Measurements from ENCODE around the gene BBS4. TPM values are rescaled to one million over a fixed set of nuclear protein-coding genes. Genes with fewer than 3 reads are reported as not detected.
"Not testable (repeated sequence)": the region's sequence is repeated elsewhere in the genome, so short reads cannot be mapped to it uniquely, and the experiment has no call there.

Gene BBS4
- total RNA-seq, 1 donor from 2014 or later, result 17.0 TPM

- H3K36me3 Mint-ChIP-seq (ENCODE audit: low read depth, unreplicated experiment); H3K4me3 Mint-ChIP-seq (ENCODE audit: unreplicated experiment); H3K9me3 Mint-ChIP-seq (ENCODE audit: unreplicated experiment); H3K27ac Mint-ChIP-seq (ENCODE audit: unreplicated experiment); H3K27me3 Mint-ChIP-seq (ENCODE audit: unreplicated experiment); H3K4me1 Mint-ChIP-seq (ENCODE audit: unreplicated experiment); DNase-seq (ENCODE audit: low spot score): not testable (repeated sequence)
Measured at GRCh38 chr15:72665706-72666105, 20.3 kb upstream of the BBS4 start.

- not testable (repeated sequence) for H3K36me3 Mint-ChIP-seq (ENCODE audit: low read depth, unreplicated experiment); H3K9me3 Mint-ChIP-seq (ENCODE audit: unreplicated experiment); H3K27ac Mint-ChIP-seq (ENCODE audit: unreplicated experiment); DNase-seq (ENCODE audit: low spot score); H3K4me3 Mint-ChIP-seq (ENCODE audit: unreplicated experiment); H3K27me3 Mint-ChIP-seq (ENCODE audit: unreplicated experiment); H3K4me1 Mint-ChIP-seq (ENCODE audit: unreplicated experiment)
Measured at GRCh38 chr15:72669803-72670202, 16.2 kb upstream of the BBS4 start.

DNA sequence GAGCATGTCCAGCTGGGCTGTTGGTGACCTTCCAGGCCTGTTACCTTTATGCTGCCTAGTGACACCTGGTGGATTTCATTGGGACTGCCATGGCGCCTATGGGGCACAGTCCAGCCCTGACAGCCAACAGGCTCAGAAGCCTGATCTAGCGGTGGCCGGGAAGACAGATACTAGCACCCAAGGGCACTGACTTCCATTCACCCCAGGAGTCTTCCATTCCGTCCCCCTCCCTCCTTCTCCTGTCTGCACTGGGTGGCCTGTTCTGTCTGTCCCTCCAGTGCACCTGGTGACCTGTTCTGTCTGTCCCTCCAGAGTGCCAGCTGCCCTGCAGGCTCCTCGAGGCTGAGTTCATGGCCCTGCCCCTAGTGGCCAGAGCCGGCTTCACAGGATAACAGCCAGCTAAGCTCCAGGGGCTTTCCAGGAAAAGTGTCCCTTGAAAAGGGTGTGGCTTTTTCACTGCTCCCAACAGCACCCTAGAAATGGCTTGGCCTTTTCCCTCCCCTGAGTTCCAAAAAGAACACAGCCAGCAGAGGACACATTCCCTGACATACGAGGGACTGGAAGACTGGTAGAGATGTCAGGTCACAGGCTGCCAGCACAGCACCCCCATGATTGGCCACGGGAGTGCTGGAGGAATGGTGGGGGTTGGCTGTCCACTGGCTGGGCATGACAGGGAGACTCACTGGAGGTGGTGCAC, 15.2 kb upstream of the BBS4 start:
- peak overlapping the region; percentile 81 for H3K4me3 Mint-ChIP-seq (ENCODE audit: unreplicated experiment)
- H3K27ac Mint-ChIP-seq (ENCODE audit: unreplicated experiment); H3K9me3 Mint-ChIP-seq (ENCODE audit: unreplicated experiment); H3K27me3 Mint-ChIP-seq (ENCODE audit: unreplicated experiment); H3K4me1 Mint-ChIP-seq (ENCODE audit: unreplicated experiment); H3K36me3 Mint-ChIP-seq (ENCODE audit: low read depth, unreplicated experiment): not testable (repeated sequence)
- peak; percentile 91 for DNase-seq (ENCODE audit: low spot score)
- peak; percentile 82 for TF ChIP-seq CTCF (IDR thresholded peaks at IDR 0.05; ENCODE audit: unreplicated experiment)

- Mint-ChIP-seq H3K4me3 (ENCODE audit: unreplicated experiment) (no peak overlapping the region), H3K4me1 (ENCODE audit: unreplicated experiment) (peaks cover 9% of the 10 kb centered on the region), H3K27me3 (ENCODE audit: unreplicated experiment) (peaks cover 1% of the 10 kb centered on the region), H3K9me3 (ENCODE audit: unreplicated experiment) (no peaks in the 10 kb centered on the region), H3K36me3 (ENCODE audit: low read depth, unreplicated experiment) (no peaks in the 10 kb centered on the region), H3K27ac (ENCODE audit: unreplicated experiment) (no peak overlapping the region)
- DNase-seq (ENCODE audit: low spot score), result no peak
- no peak for TF ChIP-seq CTCF (IDR thresholded peaks at IDR 0.05; ENCODE audit: unreplicated experiment)
Measured at GRCh38 chr15:72671525-72671924, 14.5 kb upstream of the BBS4 start.

DNA sequence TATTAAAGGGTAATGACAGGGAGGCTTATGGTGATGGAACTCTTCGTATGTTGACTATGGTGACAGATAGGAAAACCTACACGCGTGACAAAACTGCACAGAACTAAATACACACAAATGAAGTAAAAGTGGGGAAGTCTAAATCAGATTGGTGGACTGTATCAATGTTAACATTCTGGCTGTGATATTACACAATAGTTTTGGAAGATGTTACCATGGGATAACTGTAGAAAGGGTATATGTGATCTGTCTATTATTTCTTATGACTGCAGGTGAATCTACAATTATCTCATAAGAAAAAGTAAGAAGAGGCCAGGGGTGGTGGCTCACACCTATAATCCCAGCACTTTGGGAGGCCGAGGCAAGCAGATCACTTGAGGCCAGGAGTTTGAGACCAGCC, 9.2 kb upstream of the BBS4 start:
- H3K27ac Mint-ChIP-seq (ENCODE audit: unreplicated experiment), result no peak overlapping the region
- H3K27me3 Mint-ChIP-seq (ENCODE audit: unreplicated experiment), result no peaks in the 10 kb centered on the region
- no peak for DNase-seq (ENCODE audit: low spot score)
- TF ChIP-seq CTCF (IDR thresholded peaks at IDR 0.05; ENCODE audit: unreplicated experiment), result no peak
- H3K4me3 Mint-ChIP-seq (ENCODE audit: unreplicated experiment), result no peak overlapping the region
- peaks cover 6% of the 10 kb centered on the region for H3K4me1 Mint-ChIP-seq (ENCODE audit: unreplicated experiment)
- no peaks in the 10 kb centered on the region for H3K9me3 Mint-ChIP-seq (ENCODE audit: unreplicated experiment)
- no peaks in the 10 kb centered on the region for H3K36me3 Mint-ChIP-seq (ENCODE audit: low read depth, unreplicated experiment)

DNA sequence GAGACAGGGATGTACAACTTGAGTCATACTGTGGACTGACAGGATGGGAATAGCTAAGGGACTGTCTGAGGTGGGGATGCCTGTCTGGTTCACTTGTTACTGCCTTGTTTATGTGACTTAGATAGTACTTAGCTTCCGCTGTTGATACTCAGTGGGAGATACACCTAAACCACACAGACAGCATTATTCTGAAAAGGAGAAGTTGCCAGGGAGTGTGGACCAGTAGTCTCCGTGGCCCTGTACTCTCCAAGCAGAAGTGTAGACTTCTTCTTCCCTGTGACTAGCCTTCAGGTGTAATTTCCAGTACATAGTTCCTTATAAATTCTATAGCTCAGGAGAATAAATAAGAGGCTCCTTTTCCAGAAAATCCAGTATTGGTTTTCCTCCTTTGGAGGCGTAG, 5.1 kb upstream of the BBS4 start:
- Mint-ChIP-seq H3K9me3 (ENCODE audit: unreplicated experiment) (no peaks in the 10 kb centered on the region), H3K36me3 (ENCODE audit: low read depth, unreplicated experiment) (no peaks in the 10 kb centered on the region), H3K27me3 (ENCODE audit: unreplicated experiment) (no peaks in the 10 kb centered on the region), H3K4me3 (ENCODE audit: unreplicated experiment) (no peak overlapping the region), H3K4me1 (ENCODE audit: unreplicated experiment) (peaks cover 13% of the 10 kb centered on the region), H3K27ac (ENCODE audit: unreplicated experiment) (no peak overlapping the region)
- TF ChIP-seq CTCF (IDR thresholded peaks at IDR 0.05; ENCODE audit: unreplicated experiment), result no peak
- DNase-seq (ENCODE audit: low spot score), result no peak
